Activated T-cell treated with anti-CD3 and anti-CD28 coated beads, Interleukin-2, amount 50 U/mL, for 72 hours (primary cell): ENCODE data around the gene NR1H2. TPM values are rescaled to one million over a fixed set of nuclear protein-coding genes. Genes with fewer than 3 reads are reported as not detected.
A peak's percentile ranks its signal among the peaks of the same experiment; 100 is the strongest.
"Not testable (repeated sequence)": the region's sequence is repeated elsewhere in the genome, so short reads cannot be mapped to it uniquely, and the experiment has no call there.

Experiments used
- ATAC-seq, 2 donors: fragments of 150-1000 bp; cut with Tn5 transposase; replicated peaks in 1 of 2; 2 replicates each; pipeline ENCODE4 v1.10.0; 2021; ENCODE audit warnings: moderate library complexity in 2 of 2, mild to moderate bottlenecking in 1 of 2
- DNase-seq, 2 donors: peaks; one replicate each; pipeline ENCODE4 v3.0.0; 2021 to 2022; ENCODE audit warnings: mixed read lengths in 1 of 2
- H3K27ac Mint-ChIP-seq: one replicate; pipeline ENCODE4 v1.8.0; 2022; ENCODE audit warnings: mild to moderate bottlenecking, moderate library complexity, mixed read lengths
- H3K27me3 Mint-ChIP-seq: one replicate; pipeline ENCODE4 v1.8.0; 2022; ENCODE audit warnings: low read depth, mixed read lengths
- H3K36me3 Mint-ChIP-seq, 2 donors: one replicate each; pipeline ENCODE4 v1.8.0; 2022; ENCODE audit warnings: mixed read lengths in 2 of 2, mild to moderate bottlenecking in 1 of 2; ENCODE audit not compliant: insufficient read depth in 2 of 2
- H3K4me1 Mint-ChIP-seq: one replicate; pipeline ENCODE4 v1.8.0; 2022; ENCODE audit warnings: low read depth, mixed read lengths
- H3K4me3 Mint-ChIP-seq, 2 donors: one replicate each; pipeline ENCODE4 v1.8.0; 2022; ENCODE audit warnings: mild to moderate bottlenecking in 2 of 2, mixed read lengths in 2 of 2, moderate library complexity in 2 of 2
- H3K9me3 Mint-ChIP-seq, 2 donors: one replicate each; pipeline ENCODE4 v1.8.0; 2022; ENCODE audit warnings: mixed read lengths in 2 of 2
- total RNA-seq, 2 donors: library from RNA; stranded (reverse); gene quantifications; one replicate each; pipeline ENCODE4 v1.2.3, GENCODE V29; 2022

The NR1H2 gene
- total RNA-seq, 2 donors from 2014 or later = 68.2 to 80.1 TPM

DNA sequence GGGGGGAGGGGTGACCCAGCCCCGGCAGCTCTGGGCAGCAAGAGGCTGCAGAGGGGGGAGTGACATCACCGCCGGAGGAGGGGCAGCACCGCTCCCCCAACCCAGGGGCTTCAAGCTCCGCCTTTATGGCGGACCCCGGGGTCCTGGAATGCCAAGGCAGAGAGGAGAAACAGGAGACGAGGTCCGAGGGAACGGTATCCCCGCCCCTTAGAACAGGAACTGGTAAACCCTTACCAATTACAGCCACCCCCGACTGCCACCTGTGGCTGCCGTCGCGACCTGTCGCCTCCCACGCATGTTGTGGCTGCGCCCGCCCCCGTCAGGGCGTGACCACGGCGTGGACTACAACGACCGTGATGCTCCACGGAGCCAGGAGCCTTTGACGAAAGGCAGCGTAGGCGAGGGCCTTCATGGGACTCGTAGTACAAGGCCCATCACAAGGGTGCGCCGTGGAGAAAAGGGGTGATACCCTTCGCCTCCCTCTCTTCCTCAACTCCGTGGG, 43.0 kb upstream of the NR1H2 start:
- Mint-ChIP-seq H3K9me3 (peaks cover 0 to 5% of the 10 kb centered on the region in 2 donors), H3K27ac (peak overlapping the region; percentile 96), H3K27me3 (peaks cover 52% of the 10 kb centered on the region), H3K4me1 (peaks cover 61% of the 10 kb centered on the region), H3K36me3 (peaks cover 13 to 22% of the 10 kb centered on the region in 2 donors), H3K4me3 (peak overlapping the region; percentile 72 to 94)
- peak; percentile 56 to 57 for ATAC-seq
- peak; percentile 96 to 97 for DNase-seq

DNA sequence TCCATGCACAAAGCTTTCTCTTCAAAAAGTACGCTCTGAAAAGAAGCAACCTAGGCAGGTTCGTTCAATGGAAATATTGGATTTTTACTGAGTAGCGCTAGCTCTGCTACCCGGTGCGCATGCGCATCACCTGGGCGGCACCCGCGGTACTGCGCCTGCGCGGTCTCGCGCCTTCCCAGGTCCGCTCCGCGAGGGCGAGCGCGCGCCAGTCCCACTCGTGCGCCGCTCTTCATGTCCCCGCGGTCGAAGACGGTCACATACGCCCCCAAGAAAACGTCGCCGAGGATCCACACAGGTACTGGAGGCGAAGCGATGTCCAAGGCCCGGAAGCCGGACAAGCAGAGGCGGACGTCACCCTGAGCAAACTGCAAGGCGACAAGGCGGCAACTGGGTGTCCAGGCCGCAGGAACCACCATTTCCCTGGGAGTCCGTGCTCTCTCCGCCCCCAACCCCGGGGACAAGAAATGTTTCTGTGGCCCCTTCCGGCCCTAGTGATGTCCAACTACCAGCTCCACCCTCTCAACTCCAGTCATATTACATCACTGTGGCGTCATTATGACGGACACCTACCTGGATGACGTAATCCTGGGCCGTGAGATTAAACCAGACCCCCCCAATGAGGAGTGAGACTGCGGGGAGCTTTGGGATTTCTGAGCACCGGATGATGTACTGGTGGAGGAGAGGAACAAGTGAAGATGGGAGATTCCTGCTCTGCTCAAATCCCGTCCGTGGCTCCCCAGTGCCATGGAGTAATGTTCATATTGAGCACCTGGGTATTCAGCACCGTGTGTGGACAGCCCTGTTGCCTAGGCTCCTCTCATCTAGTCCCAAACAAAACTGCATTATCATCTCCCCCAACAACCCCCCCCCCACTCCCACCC, 42.3 kb upstream of the NR1H2 start:
- Mint-ChIP-seq H3K4me3 (peak overlapping the region; percentile 72 to 94), H3K36me3 (peaks cover 13 to 22% of the 10 kb centered on the region in 2 donors), H3K27ac (peak overlapping the region; percentile 96), H3K27me3 (peaks cover 52% of the 10 kb centered on the region), H3K4me1 (peaks cover 61% of the 10 kb centered on the region), H3K9me3 (peaks cover 0 to 5% of the 10 kb centered on the region in 2 donors)
- DNase-seq (peak in 1 of 2 donors; percentile 92), ATAC-seq (peak; percentile 7 to 9)

DNA sequence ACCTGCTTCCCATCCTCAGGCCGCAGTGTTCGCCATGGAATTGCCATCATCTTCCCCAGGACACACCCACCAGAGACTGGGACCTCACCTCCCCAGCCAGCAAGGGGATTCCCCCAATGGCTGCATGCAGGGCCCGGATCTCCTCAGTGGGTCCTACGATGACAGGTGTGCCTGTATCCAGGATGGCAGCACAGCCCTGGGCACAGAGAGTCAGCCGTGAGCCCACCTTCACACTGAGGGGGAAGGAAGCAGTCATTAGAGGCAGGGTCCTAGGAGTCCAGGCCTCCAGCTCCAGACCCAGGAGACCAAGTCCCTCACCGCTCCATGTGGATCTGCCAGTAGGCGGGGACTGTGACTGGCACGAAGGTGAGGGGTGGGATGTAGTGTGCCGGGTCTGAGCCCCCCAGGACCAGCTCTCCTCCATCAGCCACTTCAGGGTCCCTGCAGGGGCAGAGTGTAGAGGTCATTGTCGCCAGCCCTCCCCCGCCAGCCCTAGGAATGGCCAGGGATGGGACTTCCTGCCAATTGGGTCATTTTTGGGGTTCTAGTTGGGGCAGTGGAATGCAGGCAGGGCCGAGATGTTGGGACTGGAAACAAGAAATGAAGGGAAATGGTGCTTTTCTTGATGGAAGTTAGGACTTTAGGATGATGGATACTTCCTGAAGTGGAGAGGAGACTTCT, 41.4 kb upstream of the NR1H2 start:
- no peak for ATAC-seq
- peaks cover 7 to 17% of the 10 kb centered on the region in 2 donors for H3K36me3 Mint-ChIP-seq
- H3K4me3 Mint-ChIP-seq = peak overlapping the region; percentile 59 to 72
- peak overlapping the region; percentile 7 for H3K27ac Mint-ChIP-seq
- H3K4me1 Mint-ChIP-seq = peaks cover 53% of the 10 kb centered on the region
- H3K27me3 Mint-ChIP-seq = peaks cover 45% of the 10 kb centered on the region
- no peak for DNase-seq
- H3K9me3 Mint-ChIP-seq = peaks cover 0 to 5% of the 10 kb centered on the region in 2 donors

DNA sequence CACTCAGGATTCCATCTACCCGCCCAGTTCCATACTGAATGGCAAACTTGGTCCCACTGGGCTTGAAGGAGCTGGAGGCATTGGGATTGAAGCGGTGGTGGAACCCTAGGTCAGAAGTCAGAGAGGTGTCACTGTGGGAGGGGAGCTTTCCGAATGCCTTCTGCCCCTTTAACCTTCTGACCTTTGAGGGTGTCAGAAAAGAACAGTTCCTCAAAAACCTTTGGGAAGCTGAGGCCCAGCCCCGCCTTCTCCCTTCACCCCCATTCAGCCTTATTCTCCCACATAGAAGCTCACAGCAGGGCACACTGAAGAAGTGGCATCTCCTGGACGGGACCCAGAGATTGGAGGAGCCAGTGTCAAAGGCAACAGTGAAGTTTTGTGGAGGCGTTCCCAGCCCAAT, 39.2 kb upstream of the NR1H2 start:
- not testable (repeated sequence) for H3K4me3 Mint-ChIP-seq, H3K9me3 Mint-ChIP-seq, ATAC-seq, H3K27ac Mint-ChIP-seq, DNase-seq
- H3K36me3 Mint-ChIP-seq = peaks cover 3 to 12% of the 10 kb centered on the region in 2 donors
- peaks cover 30% of the 10 kb centered on the region for H3K27me3 Mint-ChIP-seq
- peaks cover 34% of the 10 kb centered on the region for H3K4me1 Mint-ChIP-seq

DNA sequence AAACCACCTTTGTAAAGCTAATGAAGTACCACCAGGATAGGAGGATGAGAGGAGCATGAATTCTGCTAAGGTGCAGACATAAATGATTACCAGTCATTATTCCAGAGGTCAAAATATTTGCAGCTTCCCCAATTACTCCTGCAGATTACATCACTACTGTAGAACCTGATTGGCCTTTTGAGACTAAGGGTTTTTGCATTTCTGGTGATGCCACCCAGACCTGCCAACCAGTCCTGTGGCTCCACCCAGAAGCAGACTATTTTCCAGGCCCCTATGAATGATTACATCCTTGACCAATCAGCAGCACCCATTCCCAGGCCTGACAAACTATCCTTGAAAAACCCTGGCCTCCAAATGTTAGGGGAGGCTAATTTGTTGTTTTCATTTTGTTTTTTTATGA, 35.9 kb upstream of the NR1H2 start:
- Mint-ChIP-seq H3K4me3 (no peak overlapping the region), H3K9me3 (peaks cover 0 to 2% of the 10 kb centered on the region in 2 donors), H3K4me1 (peaks cover 25% of the 10 kb centered on the region), H3K27me3 (peaks cover 15% of the 10 kb centered on the region), H3K27ac (no peak overlapping the region), H3K36me3 (peaks cover 10 to 20% of the 10 kb centered on the region in 2 donors)
- no peak for DNase-seq
- ATAC-seq = no peak

DNA sequence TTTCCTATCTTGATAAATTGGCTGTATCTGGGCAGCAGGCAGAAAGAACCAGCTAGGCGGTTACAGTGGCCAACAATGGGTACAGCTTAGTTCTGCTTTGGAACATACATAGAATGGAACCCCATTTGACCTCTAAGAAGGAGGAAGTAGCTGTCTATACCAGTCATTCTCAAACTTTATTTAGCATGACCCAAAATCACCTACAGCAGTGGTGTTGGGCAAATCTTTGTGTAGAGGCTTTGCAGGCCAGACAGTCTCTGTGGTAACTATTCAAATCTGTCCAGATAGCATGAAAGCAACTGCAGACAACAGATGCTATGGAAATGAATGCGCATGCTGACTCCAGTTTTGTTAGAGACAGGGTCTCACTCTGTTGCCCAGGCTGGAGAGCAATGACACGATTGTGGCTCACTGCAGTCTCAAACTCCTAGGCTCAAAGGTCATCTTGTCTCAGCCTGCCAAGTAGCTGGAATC, 35.1 kb upstream of the NR1H2 start:
- H3K36me3 Mint-ChIP-seq = peaks cover 7 to 18% of the 10 kb centered on the region in 2 donors
- no peak overlapping the region for H3K27ac Mint-ChIP-seq
- H3K27me3 Mint-ChIP-seq = peaks cover 7% of the 10 kb centered on the region
- H3K4me1 Mint-ChIP-seq = peaks cover 26% of the 10 kb centered on the region
- peak overlapping the region in 1 of 2 donors; percentile 59 for H3K4me3 Mint-ChIP-seq
- DNase-seq (no peak), ATAC-seq (peak; percentile 73 to 79)
- peaks cover 0 to 2% of the 10 kb centered on the region in 2 donors for H3K9me3 Mint-ChIP-seq

DNA sequence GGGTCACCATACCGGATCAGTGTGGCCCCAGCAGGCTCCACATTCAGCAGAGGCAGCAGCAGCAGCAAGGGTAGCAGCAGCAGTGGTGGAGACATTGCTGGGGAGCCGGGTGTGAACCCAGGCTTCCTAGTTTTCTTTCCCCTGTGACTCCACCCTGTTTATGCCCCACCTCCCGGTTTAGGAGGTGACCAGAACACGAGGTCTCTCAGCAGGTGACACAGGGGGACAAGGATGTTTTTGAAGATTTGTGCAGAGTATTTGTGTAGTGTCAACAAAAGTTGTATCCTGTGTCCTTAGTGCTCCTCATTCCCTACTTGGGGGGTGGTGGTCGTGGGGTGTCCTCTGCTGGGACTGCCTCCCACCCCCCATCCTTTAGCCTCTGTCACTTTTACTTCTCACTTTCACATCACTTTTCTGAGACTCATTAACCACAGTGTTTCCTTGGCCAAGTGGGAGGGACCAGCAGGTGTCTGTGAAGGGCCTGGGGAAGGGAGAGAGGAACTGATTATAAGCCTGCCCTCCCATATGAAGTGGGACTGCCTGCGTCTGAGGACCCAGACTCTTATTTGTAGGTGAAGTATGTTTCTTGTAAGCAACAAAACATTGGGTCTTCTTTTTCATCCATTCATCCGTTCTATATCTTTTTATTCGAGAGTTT, 31.5 kb upstream of the NR1H2 start:
- Mint-ChIP-seq H3K4me1 (peaks cover 61% of the 10 kb centered on the region), H3K4me3 (peak overlapping the region; percentile 23 to 63), H3K27me3 (no peaks in the 10 kb centered on the region), H3K9me3 (peaks cover 0 to 2% of the 10 kb centered on the region in 2 donors), H3K36me3 (peaks cover 7 to 17% of the 10 kb centered on the region in 2 donors), H3K27ac (no peak overlapping the region)
- ATAC-seq = peak in 1 of 2 donors; percentile 20
- DNase-seq = no peak

DNA sequence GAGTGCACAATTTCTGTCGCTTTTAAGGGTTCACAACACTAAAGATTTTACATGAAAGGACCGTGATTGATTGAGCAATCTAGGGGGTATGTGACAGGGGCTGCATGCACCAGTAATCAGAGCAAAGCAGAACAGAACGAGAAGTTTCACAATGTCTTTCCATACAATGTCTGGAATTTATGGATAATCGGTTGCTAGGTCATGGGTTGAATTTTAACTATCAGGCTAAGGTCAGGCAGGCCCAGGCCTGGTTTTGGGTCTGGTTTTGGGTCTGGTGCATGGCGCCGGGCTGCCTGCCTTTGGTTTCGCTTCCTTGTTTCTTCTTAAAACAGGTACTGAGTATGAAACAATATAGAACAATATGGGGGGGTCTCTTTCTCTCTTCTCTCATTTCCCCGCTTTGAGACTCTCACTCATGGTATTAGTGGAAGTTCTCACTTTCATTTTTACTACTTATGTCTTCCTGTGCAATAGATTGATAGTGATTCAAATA, 29.1 kb upstream of the NR1H2 start:
- Mint-ChIP-seq H3K4me1 (peaks cover 61% of the 10 kb centered on the region), H3K36me3 (peaks cover 7 to 17% of the 10 kb centered on the region in 2 donors), H3K4me3 (peak overlapping the region; percentile 70 to 80), H3K27ac (peak overlapping the region; percentile 74)
- not testable (repeated sequence) for H3K27me3 Mint-ChIP-seq, H3K9me3 Mint-ChIP-seq
- ATAC-seq (peak; percentile 88), DNase-seq (peak in 1 of 2 donors; percentile 57)

DNA sequence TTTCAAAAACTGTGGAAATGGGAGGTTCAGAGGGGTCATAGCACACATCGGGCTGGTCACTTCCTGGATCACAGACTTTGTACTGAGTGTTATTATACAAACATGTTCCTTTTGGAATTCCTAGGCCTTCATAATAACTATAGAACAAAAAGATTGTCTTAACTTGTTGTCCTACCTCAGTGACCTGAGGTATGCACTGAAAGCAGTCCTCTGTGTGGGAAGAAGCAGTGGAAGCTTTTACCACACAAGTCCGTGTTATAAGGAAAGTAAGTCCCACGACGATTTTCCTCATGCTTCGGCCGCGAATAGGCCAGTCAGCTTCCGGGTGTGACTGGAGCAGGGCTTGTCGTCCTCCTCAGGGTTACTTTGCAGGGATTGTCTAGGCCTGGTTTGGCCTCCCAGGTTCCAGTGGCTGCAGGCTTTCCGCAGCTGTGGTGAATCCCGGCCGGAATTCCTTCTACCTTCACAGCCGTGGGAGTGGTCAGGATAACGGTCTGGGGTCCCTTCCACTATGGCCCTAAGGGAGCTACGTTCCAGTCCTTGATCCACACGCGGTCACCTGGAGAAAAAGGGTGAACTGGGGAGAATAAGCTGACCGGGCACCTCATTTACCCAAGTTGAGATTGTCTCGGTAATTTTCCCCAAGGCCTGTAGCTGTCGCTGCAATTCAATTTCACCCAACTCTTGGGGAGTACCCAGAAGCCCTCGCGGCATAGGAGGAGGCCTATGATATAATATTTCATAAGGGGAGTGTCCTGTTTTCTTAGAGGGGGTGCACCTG, 26.8 kb upstream of the NR1H2 start:
- peak overlapping the region; percentile 31 for H3K27ac Mint-ChIP-seq
- H3K4me3 Mint-ChIP-seq = peak overlapping the region in 1 of 2 donors; percentile 12

DNA sequence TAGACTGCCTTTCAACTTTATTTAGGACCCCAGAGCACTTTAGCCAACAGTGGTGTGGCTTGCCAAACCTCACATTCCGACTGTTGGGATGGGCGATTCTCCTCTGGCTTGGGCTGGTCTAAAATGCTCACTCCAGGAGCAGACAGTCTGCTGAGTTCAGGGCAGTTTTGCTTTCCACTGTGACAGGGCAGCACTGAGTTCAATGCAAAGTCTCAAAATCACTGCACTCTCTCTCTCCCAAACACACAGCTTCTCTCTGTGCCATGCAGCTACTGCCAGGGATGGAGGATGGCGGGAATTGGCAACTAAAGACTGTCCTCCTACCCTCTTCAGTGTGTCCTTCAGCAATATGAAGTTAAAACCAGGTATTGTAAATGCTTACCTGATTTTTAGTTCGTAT, 24.0 kb upstream of the NR1H2 start:
- H3K4me3 Mint-ChIP-seq = no peak overlapping the region
- H3K9me3 Mint-ChIP-seq = no peaks in the 10 kb centered on the region
- no peaks in the 10 kb centered on the region for H3K36me3 Mint-ChIP-seq

More for the DNA sequence above, 26.8 kb upstream of the NR1H2 start:
- Mint-ChIP-seq H3K9me3 (no peaks in the 10 kb centered on the region), H3K27me3 (no peaks in the 10 kb centered on the region), H3K4me1 (peaks cover 52% of the 10 kb centered on the region), H3K36me3 (peaks cover 5 to 9% of the 10 kb centered on the region in 2 donors)
- ATAC-seq (no peak), DNase-seq (no peak)

DNA sequence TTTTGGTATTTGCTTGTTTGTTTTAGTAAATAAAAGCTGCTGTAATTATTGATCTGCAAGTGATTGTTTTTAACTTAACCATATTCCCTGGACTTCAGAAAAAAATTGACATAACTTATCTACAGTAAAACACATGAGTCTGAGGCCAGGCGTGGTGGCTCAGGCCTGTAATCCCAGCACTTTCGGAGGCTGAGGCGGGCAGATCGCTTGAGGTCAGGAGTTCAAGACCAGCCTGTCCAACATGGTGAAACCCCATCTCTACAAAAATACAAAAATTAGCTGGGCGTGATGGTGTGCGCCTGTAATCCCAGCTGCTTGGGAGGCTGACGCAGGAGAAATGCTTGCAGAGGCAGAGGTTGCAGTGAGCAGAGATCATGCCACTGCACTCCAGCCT, 22.8 kb upstream of the NR1H2 start:
- not testable (repeated sequence) for H3K27me3 Mint-ChIP-seq, ATAC-seq, H3K9me3 Mint-ChIP-seq, H3K4me3 Mint-ChIP-seq, DNase-seq, H3K36me3 Mint-ChIP-seq, H3K27ac Mint-ChIP-seq
- peaks cover 26% of the 10 kb centered on the region for H3K4me1 Mint-ChIP-seq

More for the DNA sequence above, 24.0 kb upstream of the NR1H2 start:
- H3K4me1 Mint-ChIP-seq = peaks cover 30% of the 10 kb centered on the region
- H3K27ac Mint-ChIP-seq = no peak overlapping the region
- no peaks in the 10 kb centered on the region for H3K27me3 Mint-ChIP-seq
- no peak for DNase-seq
- no peak for ATAC-seq

DNA sequence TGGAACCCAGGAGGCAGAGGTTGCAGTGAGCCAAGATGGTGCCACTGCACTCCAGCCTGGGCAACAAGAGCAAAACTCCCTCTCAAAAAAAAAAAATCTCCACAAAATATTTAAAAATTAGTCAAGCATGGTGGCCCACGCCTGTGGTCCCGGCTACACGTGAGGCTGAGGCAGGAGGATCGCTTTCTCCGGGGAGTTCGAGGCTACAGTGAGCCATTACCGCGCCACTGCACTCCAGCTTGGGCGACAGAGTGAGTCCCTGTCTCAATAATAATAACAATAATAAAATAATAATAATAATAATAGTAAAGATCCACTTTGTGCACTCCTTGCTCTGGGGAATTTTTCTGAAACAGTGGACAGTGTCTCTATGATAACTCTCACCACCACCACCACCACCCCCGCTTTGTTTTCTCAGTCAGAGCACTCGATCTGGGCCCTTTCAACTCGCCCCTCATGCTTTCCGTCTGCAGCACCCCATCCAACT, 19.5 kb upstream of the NR1H2 start:
- Mint-ChIP-seq H3K36me3 (peaks cover 16 to 23% of the 10 kb centered on the region in 2 donors), H3K27me3 (no peaks in the 10 kb centered on the region), H3K4me3 (peak overlapping the region; percentile 80 to 91), H3K9me3 (peaks cover 4% of the 10 kb centered on the region in 2 donors), H3K4me1 (peaks cover 46% of the 10 kb centered on the region), H3K27ac (peak overlapping the region; percentile 91)
- ATAC-seq = no peak
- DNase-seq = no peak
